SK-N-SH (cell line): ENCODE measurements around the gene ANXA8. TPM values are rescaled to one million over a fixed set of nuclear protein-coding genes. Genes with fewer than 3 reads are reported as not detected.
"Not testable (repeated sequence)": the region's sequence is repeated elsewhere in the genome, so short reads cannot be mapped to it uniquely, and the experiment has no call there.

Experiments used
- CTCF ChIA-PET: fragments of 300-600, 350-600 bp; formaldehyde crosslinking; extraction: SDS; loops from one replicate; lab custom pipeline; 2021; lab: Yijun Ruan, JAX
- POLR2A ChIA-PET: fragments of 350-600 bp; sonication (Branson Sonifier 250); formaldehyde crosslinking; extraction: SDS; loops from one replicate; lab custom pipeline; 2020; ENCODE audit warnings: antibody characterized with exemption, inconsistent platforms; lab: Yijun Ruan, JAX
- DNase-seq: peaks from one replicate; pipeline ENCODE4 v3.0.0; 2012
- H2AFZ ChIP-seq: fragments of 200-600 bp; sonication (generic); 2 replicates; pipeline ENCODE4 v1.8.1; 2016; ENCODE audit warnings: antibody characterized with exemption, mild to moderate bottlenecking, low read depth
- H3F3A ChIP-seq: fragments of 200-600 bp; sonication (generic); replicated peaks from 2 replicates; pipeline ENCODE3; 2016; ENCODE audit warnings: antibody characterized with exemption, mild to moderate bottlenecking; ENCODE audit not compliant: insufficient read depth
- H3K27ac ChIP-seq, 2 experiments: fragments of 200-500 bp in 1 of 2; fragments of 200-600 bp in 1 of 2; sonication (Bioruptor generic) in 1 of 2; sonication (generic), shearing (Covaris generic) in 1 of 2; 2 replicates each; pipeline versions ENCODE4 v1.5.1 to v1.6.1; 2014 to 2016; ENCODE audit warnings: low read depth in 2 of 2, inconsistent platforms in 1 of 2, low read length in 1 of 2, mild to moderate bottlenecking in 1 of 2, mixed read lengths in 1 of 2
- H3K27me3 ChIP-seq: fragments of 200-600 bp; sonication (generic), shearing (Covaris generic); 2 replicates; pipeline ENCODE4 v1.6.1; 2016; ENCODE audit warnings: mixed run types; ENCODE audit not compliant: insufficient read depth
- H3K36me3 ChIP-seq, 2 experiments: fragments of 200-500 bp in 1 of 2; fragments of 200-600 bp in 1 of 2; sonication (Bioruptor generic) in 1 of 2; sonication (generic) in 1 of 2; replicated peaks in 1 of 2; 2 replicates each; pipeline versions ENCODE3 to v1.5.1; 2014 to 2016; ENCODE audit warnings: low read length in 1 of 2, mild to moderate bottlenecking in 1 of 2; ENCODE audit not compliant: insufficient read depth in 2 of 2, control insufficient read depth in 1 of 2
- H3K4me1 ChIP-seq, 2 experiments: fragments of 200-500 bp in 1 of 2; fragments of 200-600 bp in 1 of 2; sonication (Bioruptor generic) in 1 of 2; sonication (generic), shearing (Covaris generic) in 1 of 2; 2 replicates each; pipeline versions ENCODE4 v1.5.1 to v1.6.1; 2014 to 2016; ENCODE audit warnings: low read depth in 1 of 2, low read length in 1 of 2, mixed run types in 1 of 2; ENCODE audit not compliant: insufficient read depth in 2 of 2, control insufficient read depth in 1 of 2
- H3K4me2 ChIP-seq: fragments of 200-600 bp; sonication (generic), shearing (Covaris generic); 2 replicates; pipeline ENCODE4 v1.6.1; 2017; ENCODE audit warnings: mixed run types
- H3K4me3 ChIP-seq, 2 experiments: fragments of 200-500 bp in 1 of 2; fragments of 200-600 bp in 1 of 2; sonication (Bioruptor generic) in 1 of 2; sonication (generic), shearing (Covaris generic) in 1 of 2; 2 replicates each; pipeline versions ENCODE4 v1.5.1 to v1.8.1; 2014 to 2016; ENCODE audit warnings: low read depth in 2 of 2, inconsistent platforms in 1 of 2, low read length in 1 of 2, mild to moderate bottlenecking in 1 of 2, mixed read lengths in 1 of 2, moderate library complexity in 1 of 2
- H3K79me2 ChIP-seq: fragments of 200-600 bp; sonication (generic); 2 replicates; pipeline ENCODE4 v1.8.1; 2017; ENCODE audit warnings: mild to moderate bottlenecking; ENCODE audit not compliant: insufficient read depth
- H3K9ac ChIP-seq: fragments of 200-600 bp; sonication (generic); 2 replicates; pipeline ENCODE4 v1.6.1; 2017; ENCODE audit warnings: mixed run types
- H3K9me2 ChIP-seq: fragments of 200-600 bp; sonication (generic); 2 replicates; pipeline ENCODE4 v1.6.1; 2017; ENCODE audit warnings: mixed run types
- H3K9me3 ChIP-seq: fragments of 200-600 bp; sonication (generic); 2 replicates; pipeline ENCODE4 v1.6.1; 2017; ENCODE audit warnings: mixed run types, mild to moderate bottlenecking, moderate library complexity
- H4K20me1 ChIP-seq: fragments of 200-600 bp; sonication (generic); 2 replicates; pipeline ENCODE4 v1.6.1; 2017; ENCODE audit warnings: mild to moderate bottlenecking, mixed run types; ENCODE audit not compliant: insufficient read depth
- WGBS: methylation state at CpG from one replicate; pipeline ENCODE4 v1.1.6; 2017; ENCODE audit warnings: low lambda C conversion rate; 5-methylcytosine and 5-hydroxymethylcytosine counted together
- polyA plus RNA-seq, 3 experiments: library from polyadenylated mRNA; depleted of rRNA; stranded (reverse); fragments of >200 nt; gene quantifications; 2 replicates each; pipeline ENCODE4 v1.2.3, GENCODE V29; 2012

The ANXA8 gene
- polyA plus RNA-seq, 1 of the 3 experiments (the other 2 are of a cell fraction), result 0.15 TPM

- H3K27ac ChIP-seq, CTCF ChIA-PET, H3K9ac ChIP-seq, H3K27me3 ChIP-seq, H3K9me3 ChIP-seq, H3K9me2 ChIP-seq, H3K4me1 ChIP-seq, H3K4me3 ChIP-seq, DNase-seq, POLR2A ChIA-PET, H4K20me1 ChIP-seq, H3K36me3 ChIP-seq, H2AFZ ChIP-seq, H3K4me2 ChIP-seq, H3K79me2 ChIP-seq, H3F3A ChIP-seq: not testable (repeated sequence)
- WGBS, result 91% methylated on average over 12 of the region's 20 CpGs
Measured at GRCh38 chr10:47468731-47469528, 15.0 kb downstream of the ANXA8 start.

GRCh38 chr10:47467957-47468356 is 16.0 kb downstream of the ANXA8 start:
- H3K9me2 ChIP-seq, H4K20me1 ChIP-seq, H3K4me2 ChIP-seq, H3F3A ChIP-seq, H3K79me2 ChIP-seq, H3K4me1 ChIP-seq, H3K27ac ChIP-seq, H3K9me3 ChIP-seq, POLR2A ChIA-PET, DNase-seq, H3K9ac ChIP-seq, H3K4me3 ChIP-seq, CTCF ChIA-PET, H3K36me3 ChIP-seq, H3K27me3 ChIP-seq, H2AFZ ChIP-seq: not testable (repeated sequence)
- 98% methylated on average over 5 of the region's 7 CpGs for WGBS

- WGBS, result 83% methylated on average over 2 of the region's 5 CpGs
- H3K9me2 ChIP-seq, H3K4me1 ChIP-seq, H3K9me3 ChIP-seq, H3K79me2 ChIP-seq, H2AFZ ChIP-seq, DNase-seq, H3K27me3 ChIP-seq, H3F3A ChIP-seq, H3K4me3 ChIP-seq, H4K20me1 ChIP-seq, H3K36me3 ChIP-seq, H3K27ac ChIP-seq, H3K9ac ChIP-seq, POLR2A ChIA-PET, H3K4me2 ChIP-seq, CTCF ChIA-PET: not testable (repeated sequence)
Measured at GRCh38 chr10:47467458-47467857, 16.5 kb downstream of the ANXA8 start.

GRCh38 chr10:47465216-47465917 is 18.5 kb downstream of the ANXA8 start:
- H4K20me1 ChIP-seq, H3K4me2 ChIP-seq, H3K79me2 ChIP-seq, H3K36me3 ChIP-seq, H3F3A ChIP-seq, H3K9me3 ChIP-seq, H3K9ac ChIP-seq, H3K9me2 ChIP-seq, H3K27me3 ChIP-seq, DNase-seq, H2AFZ ChIP-seq, H3K4me1 ChIP-seq, POLR2A ChIA-PET, H3K4me3 ChIP-seq, H3K27ac ChIP-seq, CTCF ChIA-PET: not testable (repeated sequence)
- 90% methylated on average over 14 of the region's 14 CpGs for WGBS

GRCh38 chr10:47462577-47463358 is 21.1 kb downstream of the ANXA8 start:
- H3K36me3 ChIP-seq, H3K4me2 ChIP-seq, H3K79me2 ChIP-seq, H3K4me3 ChIP-seq, H3K9ac ChIP-seq, DNase-seq, POLR2A ChIA-PET, H3K27ac ChIP-seq, H4K20me1 ChIP-seq, H3F3A ChIP-seq, H3K9me2 ChIP-seq, CTCF ChIA-PET, H3K4me1 ChIP-seq, H2AFZ ChIP-seq, H3K27me3 ChIP-seq, H3K9me3 ChIP-seq: not testable (repeated sequence)
- WGBS, result no CpG with 5 or more reads among the region's 9 CpGs
